Limb (tissue), 2 donors: ENCODE data around the gene HRNR.

Source experiments
- DNase-seq, 2 donors: peaks; one replicate each; pipeline ENCODE4 v3.0.0-alpha.2; 2016; ENCODE audit errors: extremely low spot score in 2 of 2

HRNR gene

GRCh38 chr1:152189657-152190442, 34.1 kb downstream of the HRNR start:
- peak; percentile 32 to 53 for DNase-seq

DNA sequence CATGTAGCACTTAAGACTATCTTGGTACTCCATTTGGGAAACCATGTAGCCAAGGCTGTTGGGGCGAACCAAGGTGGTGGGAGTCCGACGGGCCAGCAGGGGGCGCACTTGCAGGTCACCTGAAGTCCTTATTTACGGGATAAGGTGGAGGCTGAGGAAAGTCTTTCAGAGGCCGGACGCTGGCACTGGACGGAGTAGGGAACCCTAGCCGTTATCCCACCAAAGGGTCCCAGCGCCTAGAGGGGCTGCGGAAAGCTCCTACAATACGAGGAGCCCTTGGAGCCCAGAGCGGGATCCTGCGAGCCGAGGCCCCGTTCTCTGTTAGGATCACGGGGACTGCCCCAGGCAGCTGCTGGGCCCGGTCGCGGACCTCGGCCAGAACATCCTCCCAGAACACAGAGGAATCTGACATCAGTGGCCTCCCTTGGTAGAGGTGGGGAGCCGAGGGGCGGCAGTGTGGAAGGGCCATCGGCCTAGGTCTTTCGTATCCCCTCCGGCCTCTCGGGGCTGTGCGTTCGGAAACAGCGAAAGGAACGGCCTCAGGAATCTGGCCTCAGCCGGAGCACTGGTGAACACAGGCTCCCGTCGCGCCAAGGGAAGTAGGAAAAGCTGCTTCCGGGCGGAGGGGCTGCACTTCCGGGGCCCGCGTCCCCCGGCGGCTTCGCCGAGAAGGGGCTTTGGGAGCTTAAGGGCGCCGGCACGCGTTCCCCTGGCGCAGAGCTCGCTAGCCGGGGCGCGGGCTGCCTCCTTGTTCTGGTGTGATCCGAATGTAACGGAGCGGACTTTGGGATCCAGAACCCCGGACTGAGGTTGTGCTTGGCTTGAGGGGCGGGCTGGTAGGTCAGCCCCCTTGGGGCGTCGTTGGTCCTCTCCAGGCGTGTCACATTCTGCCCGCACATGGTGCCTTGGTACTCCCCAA, 35.1 kb downstream of the HRNR start:
- DNase-seq: peak; percentile 21 to 70

- DNase-seq: no peak
Observed at GRCh38 chr1:152186556-152187285, 37.3 kb downstream of the HRNR start.

DNA sequence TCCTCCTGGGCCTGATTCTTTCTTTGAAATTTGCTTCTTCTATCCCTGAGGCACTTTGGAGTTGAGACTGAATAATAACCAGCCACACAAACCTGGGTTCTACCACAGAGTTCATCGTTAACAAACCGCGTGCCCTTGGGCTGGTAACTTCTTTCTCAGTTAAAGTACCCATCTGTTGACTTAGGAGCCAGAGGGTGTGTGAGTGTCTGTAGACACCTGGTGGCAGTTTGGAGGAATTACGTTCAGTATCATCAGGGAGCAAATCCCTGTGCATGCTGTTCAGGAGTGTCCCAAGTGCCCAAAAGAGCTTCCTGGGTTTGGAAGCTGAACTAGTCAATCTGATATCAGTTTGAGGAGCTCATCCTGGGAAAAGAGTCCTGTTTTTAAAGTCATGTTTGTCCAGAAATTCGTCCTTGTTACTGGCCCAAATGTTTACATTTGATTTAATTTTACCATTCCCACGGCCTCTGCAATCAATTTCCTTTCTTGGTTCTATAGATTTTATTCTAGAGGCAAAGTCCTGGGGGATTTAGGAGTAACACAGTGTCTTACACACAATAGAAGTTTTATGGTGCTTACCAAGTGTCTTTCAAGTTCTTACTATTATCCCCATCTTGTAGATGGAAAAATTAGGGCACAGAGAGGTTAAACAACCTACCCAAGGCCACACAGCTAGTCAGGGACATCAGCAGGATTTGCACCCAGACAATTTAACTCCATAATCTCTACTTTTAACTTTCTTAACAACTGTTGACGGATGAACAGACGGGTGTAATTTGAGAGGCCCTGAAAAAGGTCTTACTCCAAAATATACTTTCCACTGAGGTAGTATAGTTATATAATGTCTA, 38.2 kb downstream of the HRNR start:
- DNase-seq: peak in 1 of 2 donors; percentile 42

GRCh38 chr1:152182944-152183361, 41.0 kb downstream of the HRNR start:
- DNase-seq: no peak

DNA sequence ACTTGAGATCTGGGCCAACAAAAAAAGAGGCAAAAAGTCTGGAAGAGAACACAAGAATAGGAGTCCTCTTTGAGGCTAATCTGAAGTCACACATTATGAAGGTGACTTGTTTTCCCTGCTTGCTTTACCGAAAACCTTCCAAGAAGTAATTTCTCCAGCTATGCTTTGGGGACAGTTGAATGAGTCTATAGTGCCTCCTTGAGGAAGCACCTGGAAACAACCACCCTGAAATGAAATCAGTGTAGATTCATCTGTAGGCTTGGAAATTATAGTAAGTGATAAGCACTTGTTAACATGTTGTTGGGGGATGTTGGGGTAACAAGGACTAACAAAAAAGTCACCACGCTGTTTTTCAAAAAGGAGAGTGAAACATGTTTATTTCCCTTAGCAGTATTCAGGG, 41.6 kb downstream of the HRNR start:
- no peak for DNase-seq

- DNase-seq: no peak
Observed at GRCh38 chr1:152179566-152179965, 44.4 kb downstream of the HRNR start.

- DNase-seq: no peak
Observed at GRCh38 chr1:152170287-152170905, 53.6 kb downstream of the HRNR start.

- no peak for DNase-seq
Observed at GRCh38 chr1:152169366-152170025, 54.5 kb downstream of the HRNR start.

- no peak for DNase-seq
Observed at GRCh38 chr1:152168535-152168868, 55.5 kb downstream of the HRNR start.

- DNase-seq: no peak
Observed at GRCh38 chr1:152167835-152168534, 56.0 kb downstream of the HRNR start.

GRCh38 chr1:152166966-152167365, 57.0 kb downstream of the HRNR start:
- DNase-seq: no peak

DNA sequence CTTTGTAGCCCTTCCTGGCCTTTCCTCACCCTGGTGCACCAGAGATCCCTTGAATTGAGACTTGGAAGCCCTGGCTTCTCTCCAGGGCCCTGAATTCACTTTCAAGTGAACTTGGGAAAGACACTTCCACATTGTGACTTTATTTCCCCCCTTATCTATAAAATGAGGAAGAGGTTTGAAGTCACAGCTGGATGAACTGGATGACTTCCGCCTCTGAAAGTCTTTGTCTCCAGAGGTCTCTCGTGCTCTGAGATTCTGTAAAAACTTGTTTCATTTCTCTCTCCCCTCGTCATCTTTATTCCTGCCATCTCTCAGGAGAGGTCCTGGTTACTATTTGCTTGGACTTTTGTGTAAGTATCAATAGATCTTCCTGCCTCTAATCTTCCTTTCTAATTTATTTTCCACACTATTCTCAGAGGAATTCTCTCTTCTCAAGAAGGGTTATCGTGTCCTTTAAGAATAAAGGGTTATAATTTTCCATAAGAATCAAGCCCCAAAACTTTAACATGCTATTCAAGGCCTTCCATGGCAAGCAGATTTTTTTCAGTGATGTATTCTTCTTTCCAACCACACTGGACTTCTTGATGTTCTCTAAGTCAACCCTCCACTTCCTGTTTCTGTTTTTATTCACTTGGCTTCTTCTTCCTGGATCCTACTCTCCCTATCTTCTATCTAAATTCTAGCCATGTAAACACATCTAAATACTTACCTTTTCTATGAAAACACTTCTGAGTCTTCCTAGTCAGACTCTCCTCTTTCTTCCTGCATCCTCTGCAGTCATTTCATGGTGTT, 58.5 kb downstream of the HRNR start:
- DNase-seq: no peak

- no peak for DNase-seq
Observed at GRCh38 chr1:152164517-152165136, 59.4 kb downstream of the HRNR start.

GRCh38 chr1:152162792-152163463, 61.1 kb downstream of the HRNR start:
- no peak for DNase-seq
